Right lobe of liver (tissue), 4 donors: ENCODE data around the gene CSNK1G3.
A peak's percentile ranks its signal among the peaks of the same experiment; 100 is the strongest.

Source experiments
- POLR2A ChIP-seq: fragments of 450-650 bp; IDR thresholded peaks from one replicate; pipeline ENCODE4 v1.6.1; 2017; ENCODE audit warnings: antibody characterized with exemption, mild to moderate bottlenecking
- TF ChIP-seq, protein P1 (sequence below), 4 donors: fragments of 200-600 bp in 3 of 4; fragments of 450-650 bp in 1 of 4; IDR thresholded peaks; one replicate each; pipeline versions ENCODE4 v1.5.1 to v1.8.0; 2016 to 2022; ENCODE audit warnings: antibody characterized with exemption in 4 of 4, mild to moderate bottlenecking in 2 of 4
- donor health status: DM: no; HTN: no; CAD: no.
- donor health status: DM: no; HTN: no; CAD: no.
- donor health status: DM: no; HTN: yes; CAD: no.

DNA sequence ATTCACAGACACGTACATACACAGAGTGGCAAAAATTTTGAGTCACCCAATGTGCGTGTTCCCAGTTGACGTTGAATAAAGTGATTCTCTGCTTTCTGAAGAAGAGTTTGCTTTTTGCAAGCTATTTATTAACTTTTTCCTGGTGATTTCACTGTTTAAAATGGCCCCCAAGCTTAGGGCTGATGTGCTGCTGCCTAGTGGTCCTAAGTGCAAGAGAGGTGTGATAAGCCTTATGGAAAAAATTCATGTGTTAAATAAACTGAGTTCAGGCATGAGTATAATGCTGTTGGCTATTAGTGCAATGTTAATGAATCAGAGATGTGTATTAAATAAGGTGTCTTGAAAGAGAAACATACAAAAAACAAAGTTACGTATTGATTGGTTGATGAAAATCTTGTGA lies 16.9 kb downstream of the CSNK1G3 start:
- TF ChIP-seq, protein P1, sequence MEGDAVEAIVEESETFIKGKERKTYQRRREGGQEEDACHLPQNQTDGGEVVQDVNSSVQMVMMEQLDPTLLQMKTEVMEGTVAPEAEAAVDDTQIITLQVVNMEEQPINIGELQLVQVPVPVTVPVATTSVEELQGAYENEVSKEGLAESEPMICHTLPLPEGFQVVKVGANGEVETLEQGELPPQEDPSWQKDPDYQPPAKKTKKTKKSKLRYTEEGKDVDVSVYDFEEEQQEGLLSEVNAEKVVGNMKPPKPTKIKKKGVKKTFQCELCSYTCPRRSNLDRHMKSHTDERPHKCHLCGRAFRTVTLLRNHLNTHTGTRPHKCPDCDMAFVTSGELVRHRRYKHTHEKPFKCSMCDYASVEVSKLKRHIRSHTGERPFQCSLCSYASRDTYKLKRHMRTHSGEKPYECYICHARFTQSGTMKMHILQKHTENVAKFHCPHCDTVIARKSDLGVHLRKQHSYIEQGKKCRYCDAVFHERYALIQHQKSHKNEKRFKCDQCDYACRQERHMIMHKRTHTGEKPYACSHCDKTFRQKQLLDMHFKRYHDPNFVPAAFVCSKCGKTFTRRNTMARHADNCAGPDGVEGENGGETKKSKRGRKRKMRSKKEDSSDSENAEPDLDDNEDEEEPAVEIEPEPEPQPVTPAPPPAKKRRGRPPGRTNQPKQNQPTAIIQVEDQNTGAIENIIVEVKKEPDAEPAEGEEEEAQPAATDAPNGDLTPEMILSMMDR (IDR thresholded peaks at IDR 0.05): no peak
- TF ChIP-seq POLR2A: peak; percentile 24
